ENCODE results near the gene AICDA.

DNA sequence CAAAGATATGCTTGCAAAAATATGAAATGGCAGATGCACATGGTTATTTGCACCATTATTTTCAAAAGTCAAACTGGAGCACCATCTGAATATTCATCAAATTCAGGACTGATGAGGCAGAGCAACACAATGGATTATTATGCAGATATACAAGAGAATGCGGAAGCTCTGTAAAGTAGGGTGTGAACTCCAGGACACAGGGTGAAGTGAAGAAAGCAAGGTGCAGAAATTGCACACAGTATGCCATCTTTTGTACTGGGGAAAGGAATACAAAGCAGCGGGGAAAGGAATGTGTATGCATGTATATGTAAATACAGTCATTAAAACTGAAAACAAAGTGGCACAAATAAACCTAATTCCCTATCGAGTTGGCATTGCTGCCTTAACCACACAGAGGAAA lies 49.3 kb downstream of the AICDA start:
- TF ChIP-seq, protein P1, sequence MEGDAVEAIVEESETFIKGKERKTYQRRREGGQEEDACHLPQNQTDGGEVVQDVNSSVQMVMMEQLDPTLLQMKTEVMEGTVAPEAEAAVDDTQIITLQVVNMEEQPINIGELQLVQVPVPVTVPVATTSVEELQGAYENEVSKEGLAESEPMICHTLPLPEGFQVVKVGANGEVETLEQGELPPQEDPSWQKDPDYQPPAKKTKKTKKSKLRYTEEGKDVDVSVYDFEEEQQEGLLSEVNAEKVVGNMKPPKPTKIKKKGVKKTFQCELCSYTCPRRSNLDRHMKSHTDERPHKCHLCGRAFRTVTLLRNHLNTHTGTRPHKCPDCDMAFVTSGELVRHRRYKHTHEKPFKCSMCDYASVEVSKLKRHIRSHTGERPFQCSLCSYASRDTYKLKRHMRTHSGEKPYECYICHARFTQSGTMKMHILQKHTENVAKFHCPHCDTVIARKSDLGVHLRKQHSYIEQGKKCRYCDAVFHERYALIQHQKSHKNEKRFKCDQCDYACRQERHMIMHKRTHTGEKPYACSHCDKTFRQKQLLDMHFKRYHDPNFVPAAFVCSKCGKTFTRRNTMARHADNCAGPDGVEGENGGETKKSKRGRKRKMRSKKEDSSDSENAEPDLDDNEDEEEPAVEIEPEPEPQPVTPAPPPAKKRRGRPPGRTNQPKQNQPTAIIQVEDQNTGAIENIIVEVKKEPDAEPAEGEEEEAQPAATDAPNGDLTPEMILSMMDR (IDR thresholded peaks at IDR 0.05) = no peak
- no peak for TF ChIP-seq POLR2A (IDR thresholded peaks at IDR 0.05)

All from tibial nerve (tissue), 3 donors.